Neural progenitor cell (in vitro differentiated cells): ENCODE measurements around the gene GPX7. TPM values are rescaled to one million over a fixed set of nuclear protein-coding genes. Genes with fewer than 3 reads are reported as not detected.
A peak's percentile ranks its signal among the peaks of the same experiment; 100 is the strongest.

Experiments used
- DNase-seq: peaks from one replicate; pipeline ENCODE4 v3.0.0-alpha.2; 2016; ENCODE audit warnings: low spot score
- H2AFZ ChIP-seq: fragments of 200-600 bp; sonication (generic); replicated peaks from 2 replicates; pipeline ENCODE4 v1.6.1; 2016; ENCODE audit warnings: antibody characterized with exemption
- H3F3A ChIP-seq: fragments of 200-600 bp; sonication (generic); 2 replicates; pipeline ENCODE4 v1.6.1; 2016; ENCODE audit warnings: antibody characterized with exemption, low read depth
- H3K27ac ChIP-seq: fragments of 200-600 bp; sonication (generic); 2 replicates; pipeline ENCODE4 v1.5.1; 2016; ENCODE audit warnings: mild to moderate bottlenecking
- H3K27me3 ChIP-seq: fragments of 200-600 bp; sonication (generic); 2 replicates; pipeline ENCODE4 v1.6.1; 2016; ENCODE audit warnings: mild to moderate bottlenecking, moderate library complexity
- H3K36me3 ChIP-seq: fragments of 200-600 bp; sonication (generic); 2 replicates; pipeline ENCODE4 v1.5.1; 2016
- H3K4me1 ChIP-seq: fragments of 200-600 bp; sonication (generic); 2 replicates; pipeline ENCODE4 v1.6.1; 2016; ENCODE audit warnings: mixed run types
- H3K4me2 ChIP-seq: fragments of 200-600 bp; sonication (generic); 2 replicates; pipeline ENCODE4 v1.6.1; 2016
- H3K4me3 ChIP-seq: fragments of 200-600 bp; sonication (generic); 2 replicates; pipeline ENCODE4 v1.5.1; 2016
- H3K79me2 ChIP-seq: fragments of 200-600 bp; sonication (generic); 2 replicates; pipeline ENCODE4 v1.6.1; 2016; ENCODE audit warnings: low read depth
- H3K9ac ChIP-seq: fragments of 200-600 bp; sonication (generic); 2 replicates; pipeline ENCODE4 v1.6.1; 2016
- H3K9me3 ChIP-seq: fragments of 200-600 bp; sonication (generic); 2 replicates; pipeline ENCODE4 v1.5.1; 2016; ENCODE audit warnings: low read depth
- H4K20me1 ChIP-seq: fragments of 200-600 bp; sonication (generic); 2 replicates; pipeline ENCODE4 v1.6.1; 2016; ENCODE audit warnings: low read depth
- H3K27ac Mint-ChIP-seq: 3 replicates; pipeline ENCODE4 v1.8.0; 2021; ENCODE audit warnings: mixed read lengths
- H3K27me3 Mint-ChIP-seq: 2 replicates; pipeline ENCODE4 v1.8.0; 2022; ENCODE audit warnings: low read depth, mild to moderate bottlenecking, inconsistent platforms, moderate library complexity, mixed read lengths; ENCODE audit not compliant: insufficient read depth
- H3K36me3 Mint-ChIP-seq: 3 replicates; pipeline ENCODE4 v1.8.0; 2021; ENCODE audit warnings: mixed read lengths
- H3K4me1 Mint-ChIP-seq: 3 replicates; pipeline ENCODE4 v1.8.0; 2021; ENCODE audit warnings: mixed read lengths
- H3K4me3 Mint-ChIP-seq: 3 replicates; pipeline ENCODE4 v1.8.0; 2021; ENCODE audit warnings: mild to moderate bottlenecking, moderate library complexity, mixed read lengths
- H3K9me3 Mint-ChIP-seq: 3 replicates; pipeline ENCODE4 v1.8.0; 2020; ENCODE audit warnings: mixed read lengths
- EZH2 ChIP-seq: fragments of 200-600 bp; sonication (generic); IDR thresholded peaks from 2 replicates; pipeline ENCODE4 v1.6.1; 2017; ENCODE audit warnings: antibody characterized with exemption, mild to moderate bottlenecking, moderate library complexity
- EZH2phosphoT487 ChIP-seq: fragments of 200-600 bp; sonication (generic); IDR thresholded peaks from 2 replicates; pipeline ENCODE4 v1.6.1; 2017; ENCODE audit warnings: antibody characterized with exemption
- total RNA-seq: library from RNA; depleted of rRNA; stranded (reverse); fragments of >200 nt; gene quantifications from 2 replicates; pipeline ENCODE4 v1.2.3, GENCODE V29; 2015; ENCODE audit warnings: low replicate concordance
- TF ChIP-seq, protein P1 (sequence below): fragments of 200-600 bp; sonication (generic); IDR thresholded peaks from 2 replicates; pipeline ENCODE4 v1.5.1; 2017; ENCODE audit warnings: antibody characterized with exemption, mild to moderate bottlenecking

Gene GPX7
- total RNA-seq, 1 donor from 2014 or later: 21.9 TPM

DNA sequence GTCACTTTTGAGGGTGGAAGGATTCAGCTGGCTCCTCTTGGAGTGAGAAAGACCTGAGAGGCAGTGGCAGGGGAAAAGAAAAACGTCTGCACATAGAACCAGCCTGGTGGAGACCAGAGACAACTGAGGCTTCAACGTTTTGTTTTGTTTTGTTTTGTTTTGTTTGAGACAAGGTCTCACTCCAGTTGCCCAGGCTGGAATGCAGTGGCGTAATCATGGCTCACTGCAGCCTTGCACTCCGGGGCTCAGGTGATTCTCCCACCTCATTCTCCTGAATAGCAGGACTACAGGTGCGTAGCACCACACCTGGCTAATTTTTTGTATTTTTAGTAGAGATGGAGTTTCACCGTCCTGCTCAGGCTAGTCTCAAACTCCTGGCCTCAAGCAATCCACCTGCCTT is 43.1 kb downstream of the GPX7 start:
- H2AFZ ChIP-seq: peak overlapping the region; percentile 50
- TF ChIP-seq EZH2 (no peak), EZH2phosphoT487 (no peak)
- TF ChIP-seq, protein P1, sequence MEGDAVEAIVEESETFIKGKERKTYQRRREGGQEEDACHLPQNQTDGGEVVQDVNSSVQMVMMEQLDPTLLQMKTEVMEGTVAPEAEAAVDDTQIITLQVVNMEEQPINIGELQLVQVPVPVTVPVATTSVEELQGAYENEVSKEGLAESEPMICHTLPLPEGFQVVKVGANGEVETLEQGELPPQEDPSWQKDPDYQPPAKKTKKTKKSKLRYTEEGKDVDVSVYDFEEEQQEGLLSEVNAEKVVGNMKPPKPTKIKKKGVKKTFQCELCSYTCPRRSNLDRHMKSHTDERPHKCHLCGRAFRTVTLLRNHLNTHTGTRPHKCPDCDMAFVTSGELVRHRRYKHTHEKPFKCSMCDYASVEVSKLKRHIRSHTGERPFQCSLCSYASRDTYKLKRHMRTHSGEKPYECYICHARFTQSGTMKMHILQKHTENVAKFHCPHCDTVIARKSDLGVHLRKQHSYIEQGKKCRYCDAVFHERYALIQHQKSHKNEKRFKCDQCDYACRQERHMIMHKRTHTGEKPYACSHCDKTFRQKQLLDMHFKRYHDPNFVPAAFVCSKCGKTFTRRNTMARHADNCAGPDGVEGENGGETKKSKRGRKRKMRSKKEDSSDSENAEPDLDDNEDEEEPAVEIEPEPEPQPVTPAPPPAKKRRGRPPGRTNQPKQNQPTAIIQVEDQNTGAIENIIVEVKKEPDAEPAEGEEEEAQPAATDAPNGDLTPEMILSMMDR: no peak
- H3K27me3 Mint-ChIP-seq: peaks cover 5% of the 10 kb centered on the region

DNA sequence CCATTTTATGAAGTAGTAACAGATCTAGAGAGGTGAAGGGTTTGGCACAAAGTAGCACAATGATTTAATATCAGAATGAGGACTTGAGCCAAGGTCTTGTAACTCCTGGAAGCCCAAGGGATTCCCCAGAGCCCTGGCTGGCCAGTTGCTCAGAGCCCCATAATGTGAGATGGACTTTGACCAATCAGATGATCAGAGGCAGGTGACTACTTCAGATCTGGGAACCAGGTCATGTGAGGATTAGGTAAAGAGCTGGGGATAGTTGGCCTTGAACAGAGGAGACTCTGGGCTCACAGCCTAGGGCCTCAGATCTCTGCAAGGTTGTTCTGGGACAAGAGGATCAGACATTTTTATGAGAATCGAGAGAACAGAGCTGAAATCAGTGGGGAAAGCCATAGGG is 49.7 kb downstream of the GPX7 start:
- Histone ChIP-seq H3K4me2 (no peak overlapping the region), H3K27me3 (no peaks in the 10 kb centered on the region), H4K20me1 (no peaks in the 10 kb centered on the region), H3F3A (no peaks in the 10 kb centered on the region), H3K9ac (no peak overlapping the region), H3K4me1 (no peaks in the 10 kb centered on the region), H3K27ac (no peak overlapping the region), H3K4me3 (no peak overlapping the region), H3K36me3 (no peaks in the 10 kb centered on the region), H3K9me3 (no peaks in the 10 kb centered on the region), H3K79me2 (no peaks in the 10 kb centered on the region), H2AFZ (no peak overlapping the region)
- no peak for TF ChIP-seq EZH2
- TF ChIP-seq, protein P1: no peak
- no peak for TF ChIP-seq EZH2phosphoT487
- Mint-ChIP-seq H3K4me3 (no peak overlapping the region), H3K4me1 (no peaks in the 10 kb centered on the region), H3K27me3 (peaks cover 2% of the 10 kb centered on the region), H3K36me3 (no peaks in the 10 kb centered on the region), H3K27ac (no peak overlapping the region), H3K9me3 (no peaks in the 10 kb centered on the region)
- no peak for DNase-seq

More for the DNA sequence above, 43.1 kb downstream of the GPX7 start:
- Histone ChIP-seq H3K4me2 (no peak overlapping the region), H3K27ac (no peak overlapping the region), H4K20me1 (no peaks in the 10 kb centered on the region), H3K9me3 (no peaks in the 10 kb centered on the region), H3K27me3 (no peaks in the 10 kb centered on the region), H3K79me2 (no peaks in the 10 kb centered on the region), H3K36me3 (no peaks in the 10 kb centered on the region), H3K4me3 (no peak overlapping the region), H3K4me1 (no peaks in the 10 kb centered on the region), H3K9ac (no peak overlapping the region), H3F3A (no peaks in the 10 kb centered on the region)
- peaks cover 4% of the 10 kb centered on the region for H3K9me3 Mint-ChIP-seq
- H3K4me3 Mint-ChIP-seq: no peak overlapping the region
- no peak overlapping the region for H3K27ac Mint-ChIP-seq
- no peak for DNase-seq
- peaks cover 10% of the 10 kb centered on the region for H3K4me1 Mint-ChIP-seq
- no peaks in the 10 kb centered on the region for H3K36me3 Mint-ChIP-seq

DNA sequence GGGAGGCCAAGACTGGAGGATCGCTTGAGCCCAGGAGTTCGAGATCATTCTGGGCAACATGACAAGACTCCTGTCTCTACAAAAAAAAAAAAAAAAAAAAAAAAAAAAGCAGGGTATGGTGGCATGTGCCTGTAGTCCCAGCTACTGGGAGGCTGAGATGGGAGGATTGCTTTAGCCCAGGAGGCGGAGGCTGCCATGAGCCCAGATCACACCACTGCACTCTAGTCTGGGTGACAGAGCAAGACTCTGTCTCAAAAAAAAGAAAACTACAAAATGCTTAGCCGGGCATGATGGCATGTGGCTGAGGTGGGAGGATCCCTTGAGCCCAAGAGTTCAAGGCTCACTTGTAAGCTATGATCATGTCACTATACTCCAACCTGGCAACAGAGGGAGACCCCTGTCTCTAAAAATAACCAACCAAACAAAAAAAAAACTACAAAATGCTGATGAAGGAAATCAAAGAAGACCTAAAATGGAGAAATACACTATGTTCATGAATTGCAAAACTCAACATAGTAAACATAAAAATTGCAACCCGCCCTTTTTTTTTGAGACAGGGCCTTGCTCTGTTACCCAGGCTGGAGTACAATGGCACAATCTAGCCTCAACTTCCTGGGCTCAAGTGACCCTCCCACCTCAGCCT is 51.2 kb downstream of the GPX7 start:
- H3F3A ChIP-seq: peaks cover 1% of the 10 kb centered on the region
- no peaks in the 10 kb centered on the region for H3K9me3 ChIP-seq
- Mint-ChIP-seq H3K27ac (no peak overlapping the region), H3K4me3 (no peak overlapping the region), H3K36me3 (no peaks in the 10 kb centered on the region), H3K9me3 (no peaks in the 10 kb centered on the region), H3K27me3 (peaks cover 7% of the 10 kb centered on the region), H3K4me1 (no peaks in the 10 kb centered on the region)
- no peaks in the 10 kb centered on the region for H3K36me3 ChIP-seq
- H3K79me2 ChIP-seq: no peaks in the 10 kb centered on the region
- no peak overlapping the region for H2AFZ ChIP-seq
- H3K4me3 ChIP-seq: no peak overlapping the region
- no peak overlapping the region for H3K4me2 ChIP-seq
- no peak for DNase-seq
- no peak overlapping the region for H3K27ac ChIP-seq
- H3K27me3 ChIP-seq: no peaks in the 10 kb centered on the region
- H4K20me1 ChIP-seq: no peaks in the 10 kb centered on the region
- H3K9ac ChIP-seq: no peak overlapping the region
- TF ChIP-seq EZH2phosphoT487 (no peak), EZH2 (no peak)
- TF ChIP-seq, protein P1: no peak
- H3K4me1 ChIP-seq: no peaks in the 10 kb centered on the region
